SK-N-SH treated with all-trans-retinoic acid at 6 μM for 48 hours (cell line): ENCODE measurements around the gene PAK5.

ENCODE experiments used
- ATAC-seq: fragments of 200-7000 bp; cut with Tn5 transposase; 3 replicates; pipeline ENCODE4 v1.9.1; 2020; ENCODE audit warnings: mild to moderate bottlenecking, moderate library complexity
- ARNTL ChIP-seq: fragments of 450-650 bp; formaldehyde crosslinking; IDR thresholded peaks from 2 replicates; pipeline ENCODE4 v1.5.0; 2020; ENCODE audit warnings: low read depth, mild to moderate bottlenecking, moderate library complexity, borderline replicate concordance
- BACH2 ChIP-seq: fragments of 250-450 bp; sonication (Bioruptor Pico); IDR thresholded peaks from 2 replicates; pipeline ENCODE4 v1.9.0; 2021; ENCODE audit warnings: mild to moderate bottlenecking, borderline replicate concordance
- CSRNP3 ChIP-seq: fragments of 250-450 bp; sonication (Bioruptor Pico); IDR thresholded peaks from 2 replicates; pipeline ENCODE4 v1.5.1; 2021; ENCODE audit warnings: mild to moderate bottlenecking, moderate library complexity
- GLIS3 ChIP-seq: fragments of 250-450 bp; sonication (Bioruptor Pico); IDR thresholded peaks from 2 replicates; pipeline ENCODE4 v1.5.0; 2020; ENCODE audit warnings: mild to moderate bottlenecking, moderate library complexity
- ISL1 ChIP-seq: fragments of 250-450 bp; sonication (Bioruptor Pico); IDR thresholded peaks from 2 replicates; pipeline ENCODE4 v2.1.2; 2022; ENCODE audit warnings: mild to moderate bottlenecking, moderate library complexity
- OSR1 ChIP-seq: fragments of 250-450 bp; sonication (Bioruptor Pico); IDR thresholded peaks from 2 replicates; pipeline ENCODE4 v1.8.0; 2022; ENCODE audit warnings: moderate library complexity, mild to moderate bottlenecking, inconsistent platforms
- PATZ1 ChIP-seq: fragments of 250-450 bp; sonication (Bioruptor Pico); IDR thresholded peaks from 2 replicates; pipeline ENCODE4 v1.8.0; 2020; ENCODE audit warnings: mild to moderate bottlenecking, moderate library complexity, borderline replicate concordance
- PPARA ChIP-seq: fragments of 250-450 bp; sonication (Bioruptor Pico); IDR thresholded peaks from 2 replicates; pipeline ENCODE4 v1.5.0; 2020; ENCODE audit warnings: mild to moderate bottlenecking, borderline replicate concordance
- RARB ChIP-seq: fragments of 250-450 bp; sonication (Bioruptor Pico); IDR thresholded peaks from 2 replicates; pipeline ENCODE4 v1.8.0; 2021; ENCODE audit warnings: mild to moderate bottlenecking, moderate library complexity
- SNAI2 ChIP-seq: fragments of 250-450 bp; sonication (Bioruptor Pico); IDR thresholded peaks from 2 replicates; pipeline ENCODE4 v1.5.0; 2020; ENCODE audit warnings: mild to moderate bottlenecking, moderate library complexity
- TCF4 ChIP-seq: fragments of 250-450 bp; sonication (Bioruptor Pico); IDR thresholded peaks from 2 replicates; pipeline ENCODE4 v1.8.0; 2021; ENCODE audit warnings: mild to moderate bottlenecking, moderate library complexity, borderline replicate concordance
- ZC3H10 ChIP-seq: fragments of 250-450 bp; sonication (Bioruptor Pico); IDR thresholded peaks from 2 replicates; pipeline ENCODE4 v1.5.1; 2021; ENCODE audit warnings: mild to moderate bottlenecking, moderate library complexity
- ZFP3 ChIP-seq: fragments of 250-450 bp; sonication (Bioruptor Pico); IDR thresholded peaks from 2 replicates; pipeline ENCODE4 v1.5.0; 2020; ENCODE audit warnings: mild to moderate bottlenecking, moderate library complexity
- ZFP30 ChIP-seq: fragments of 450-650 bp; formaldehyde crosslinking; IDR thresholded peaks from 2 replicates; pipeline ENCODE4 v1.5.0; 2022; ENCODE audit warnings: mild to moderate bottlenecking, moderate library complexity
- ZNF565 ChIP-seq: fragments of 450-650 bp; formaldehyde crosslinking; conservative IDR thresholded peaks from 2 replicates; pipeline ENCODE4 v1.5.0; 2020; ENCODE audit warnings: low read depth, mild to moderate bottlenecking, moderate library complexity
- ZNF8 ChIP-seq: fragments of 450-650 bp; formaldehyde crosslinking; IDR thresholded peaks from 2 replicates; pipeline ENCODE4 v1.5.0; 2020; ENCODE audit warnings: mild to moderate bottlenecking, moderate library complexity
- TF ChIP-seq, protein P1 (sequence below): fragments of 250-450 bp; sonication (Bioruptor Pico); IDR thresholded peaks from 2 replicates; pipeline ENCODE4 v1.5.0; 2020; ENCODE audit warnings: mild to moderate bottlenecking, moderate library complexity
- TF ChIP-seq, protein P2 (sequence below): fragments of 250-450 bp; sonication (Bioruptor Pico); IDR thresholded peaks from 2 replicates; pipeline ENCODE4 v1.8.0; 2021; ENCODE audit warnings: low read depth, mild to moderate bottlenecking, moderate library complexity, borderline replicate concordance
- TF ChIP-seq, protein P3 (sequence below): fragments of 250-450 bp; sonication (Bioruptor Pico); IDR thresholded peaks from 2 replicates; pipeline ENCODE4 v1.5.1; 2020; ENCODE audit warnings: low read depth, mild to moderate bottlenecking, moderate library complexity

PAK5 gene

GRCh38 chr20:9626357-9626756, 212.5 kb downstream of the PAK5 start:
- TF ChIP-seq CSRNP3 (CRISPR knock-in tag) (no peak), TCF4 (CRISPR knock-in tag) (no peak), ZNF565 (CRISPR knock-in tag) (no peak), ZNF8 (CRISPR knock-in tag) (no peak), ZC3H10 (CRISPR knock-in tag) (no peak), PATZ1 (CRISPR knock-in tag) (no peak), ARNTL (CRISPR knock-in tag) (no peak), GLIS3 (CRISPR knock-in tag) (no peak), ISL1 (CRISPR knock-in tag) (no peak), BACH2 (CRISPR knock-in tag) (no peak)
- TF ChIP-seq, protein P1, sequence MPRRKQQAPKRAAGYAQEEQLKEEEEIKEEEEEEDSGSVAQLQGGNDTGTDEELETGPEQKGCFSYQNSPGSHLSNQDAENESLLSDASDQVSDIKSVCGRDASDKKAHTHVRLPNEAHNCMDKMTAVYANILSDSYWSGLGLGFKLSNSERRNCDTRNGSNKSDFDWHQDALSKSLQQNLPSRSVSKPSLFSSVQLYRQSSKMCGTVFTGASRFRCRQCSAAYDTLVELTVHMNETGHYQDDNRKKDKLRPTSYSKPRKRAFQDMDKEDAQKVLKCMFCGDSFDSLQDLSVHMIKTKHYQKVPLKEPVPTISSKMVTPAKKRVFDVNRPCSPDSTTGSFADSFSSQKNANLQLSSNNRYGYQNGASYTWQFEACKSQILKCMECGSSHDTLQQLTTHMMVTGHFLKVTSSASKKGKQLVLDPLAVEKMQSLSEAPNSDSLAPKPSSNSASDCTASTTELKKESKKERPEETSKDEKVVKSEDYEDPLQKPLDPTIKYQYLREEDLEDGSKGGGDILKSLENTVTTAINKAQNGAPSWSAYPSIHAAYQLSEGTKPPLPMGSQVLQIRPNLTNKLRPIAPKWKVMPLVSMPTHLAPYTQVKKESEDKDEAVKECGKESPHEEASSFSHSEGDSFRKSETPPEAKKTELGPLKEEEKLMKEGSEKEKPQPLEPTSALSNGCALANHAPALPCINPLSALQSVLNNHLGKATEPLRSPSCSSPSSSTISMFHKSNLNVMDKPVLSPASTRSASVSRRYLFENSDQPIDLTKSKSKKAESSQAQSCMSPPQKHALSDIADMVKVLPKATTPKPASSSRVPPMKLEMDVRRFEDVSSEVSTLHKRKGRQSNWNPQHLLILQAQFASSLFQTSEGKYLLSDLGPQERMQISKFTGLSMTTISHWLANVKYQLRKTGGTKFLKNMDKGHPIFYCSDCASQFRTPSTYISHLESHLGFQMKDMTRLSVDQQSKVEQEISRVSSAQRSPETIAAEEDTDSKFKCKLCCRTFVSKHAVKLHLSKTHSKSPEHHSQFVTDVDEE: no peak
- TF ChIP-seq, protein P2, sequence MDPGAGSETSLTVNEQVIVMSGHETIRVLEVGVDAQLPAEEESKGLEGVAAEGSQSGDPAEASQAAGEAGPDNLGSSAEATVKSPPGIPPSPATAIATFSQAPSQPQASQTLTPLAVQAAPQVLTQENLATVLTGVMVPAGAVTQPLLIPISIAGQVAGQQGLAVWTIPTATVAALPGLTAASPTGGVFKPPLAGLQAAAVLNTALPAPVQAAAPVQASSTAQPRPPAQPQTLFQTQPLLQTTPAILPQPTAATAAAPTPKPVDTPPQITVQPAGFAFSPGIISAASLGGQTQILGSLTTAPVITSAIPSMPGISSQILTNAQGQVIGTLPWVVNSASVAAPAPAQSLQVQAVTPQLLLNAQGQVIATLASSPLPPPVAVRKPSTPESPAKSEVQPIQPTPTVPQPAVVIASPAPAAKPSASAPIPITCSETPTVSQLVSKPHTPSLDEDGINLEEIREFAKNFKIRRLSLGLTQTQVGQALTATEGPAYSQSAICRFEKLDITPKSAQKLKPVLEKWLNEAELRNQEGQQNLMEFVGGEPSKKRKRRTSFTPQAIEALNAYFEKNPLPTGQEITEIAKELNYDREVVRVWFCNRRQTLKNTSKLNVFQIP (CRISPR knock-in tag): no peak
- TF ChIP-seq, all 23 proteins: peak for 0
- ATAC-seq: no peak

GRCh38 chr20:9617940-9618339, 220.9 kb downstream of the PAK5 start:
- TF ChIP-seq ARNTL (CRISPR knock-in tag) (no peak), OSR1 (CRISPR knock-in tag) (no peak), PATZ1 (CRISPR knock-in tag) (no peak), RARB (CRISPR knock-in tag) (no peak), ZFP30 (no peak), TCF4 (CRISPR knock-in tag) (no peak)
- TF ChIP-seq, protein P3, sequence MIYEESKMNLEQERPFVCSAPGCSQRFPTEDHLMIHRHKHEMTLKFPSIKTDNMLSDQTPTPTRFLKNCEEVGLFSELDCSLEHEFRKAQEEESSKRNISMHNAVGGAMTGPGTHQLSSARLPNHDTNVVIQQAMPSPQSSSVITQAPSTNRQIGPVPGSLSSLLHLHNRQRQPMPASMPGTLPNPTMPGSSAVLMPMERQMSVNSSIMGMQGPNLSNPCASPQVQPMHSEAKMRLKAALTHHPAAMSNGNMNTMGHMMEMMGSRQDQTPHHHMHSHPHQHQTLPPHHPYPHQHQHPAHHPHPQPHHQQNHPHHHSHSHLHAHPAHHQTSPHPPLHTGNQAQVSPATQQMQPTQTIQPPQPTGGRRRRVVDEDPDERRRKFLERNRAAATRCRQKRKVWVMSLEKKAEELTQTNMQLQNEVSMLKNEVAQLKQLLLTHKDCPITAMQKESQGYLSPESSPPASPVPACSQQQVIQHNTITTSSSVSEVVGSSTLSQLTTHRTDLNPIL (CRISPR knock-in tag): no peak
- ATAC-seq: peak; percentile 76

DNA sequence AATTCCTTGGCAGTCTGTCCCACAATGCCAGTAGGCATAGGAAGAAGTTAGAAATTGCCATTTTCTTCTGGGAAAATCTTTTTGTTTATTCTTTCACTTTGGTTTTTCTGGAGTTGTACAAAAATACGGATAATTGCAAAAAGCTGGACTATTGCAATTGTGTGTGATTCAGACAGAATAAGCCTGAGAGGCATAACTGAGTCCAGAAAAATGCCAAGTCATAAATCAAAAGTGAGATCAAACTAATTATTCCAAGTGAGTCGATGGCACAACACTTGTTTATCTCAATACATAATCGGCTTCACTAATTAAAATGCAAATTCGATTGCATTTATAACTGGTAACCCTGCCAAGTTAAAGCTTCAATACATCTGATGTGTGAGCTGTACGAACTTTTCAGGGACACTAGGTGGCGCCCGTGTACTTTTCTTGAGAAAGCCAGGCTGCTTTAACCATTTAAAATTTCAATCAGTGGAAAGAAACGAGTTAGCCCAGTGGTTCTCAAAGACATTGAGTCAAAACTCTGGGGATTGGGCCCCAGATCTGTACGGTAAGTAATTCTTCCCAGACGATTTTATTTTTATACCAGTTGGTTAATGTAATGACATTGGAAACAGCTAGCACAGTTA, 221.9 kb downstream of the PAK5 start:
- TF ChIP-seq CSRNP3 (CRISPR knock-in tag) (no peak), ZFP3 (no peak), BACH2 (CRISPR knock-in tag) (no peak), SNAI2 (CRISPR knock-in tag) (no peak), OSR1 (CRISPR knock-in tag) (no peak), PPARA (CRISPR knock-in tag) (no peak)
- TF ChIP-seq, protein P3 (CRISPR knock-in tag): no peak
- TF ChIP-seq, protein P1: no peak
- peak; percentile 90 for ATAC-seq
